Smooth muscle cell (in vitro differentiated cells): ENCODE data around the gene CCDC148. TPM values are rescaled to one million over a fixed set of nuclear protein-coding genes. Genes with fewer than 3 reads are reported as not detected.

ENCODE experiments used
- DNase-seq: peaks from one replicate; lab custom pipeline; 2025; ENCODE audit not compliant: unreplicated experiment; lab: John Stamatoyannopoulos, UW
- H2AFZ ChIP-seq: fragments of 200-600 bp; sonication (generic); 2 replicates; pipeline ENCODE4 v1.6.0; 2016; ENCODE audit warnings: antibody characterized with exemption, low read depth, mild to moderate bottlenecking
- H3F3A ChIP-seq: fragments of 200-600 bp; sonication (generic); 2 replicates; pipeline ENCODE4 v1.6.0; 2017; ENCODE audit warnings: antibody characterized with exemption, low read depth
- H3K27ac ChIP-seq: fragments of 200-600 bp; sonication (generic); 2 replicates; pipeline ENCODE4 v1.5.1; 2016; ENCODE audit warnings: low read depth, mild to moderate bottlenecking
- H3K27me3 ChIP-seq: fragments of 200-600 bp; sonication (generic); 2 replicates; pipeline ENCODE4 v1.6.1; 2016; ENCODE audit warnings: low read depth, mild to moderate bottlenecking
- H3K36me3 ChIP-seq: fragments of 200-600 bp; sonication (generic); 2 replicates; pipeline ENCODE4 v1.5.1; 2016; ENCODE audit warnings: low read depth
- H3K4me1 ChIP-seq: fragments of 200-600 bp; sonication (generic); 2 replicates; pipeline ENCODE4 v1.5.1; 2016; ENCODE audit warnings: low read depth
- H3K4me2 ChIP-seq: fragments of 200-600 bp; sonication (generic); 2 replicates; pipeline ENCODE4 v1.6.0; 2016; ENCODE audit warnings: mild to moderate bottlenecking
- H3K4me3 ChIP-seq: fragments of 200-600 bp; sonication (generic); 2 replicates; pipeline ENCODE4 v1.5.1; 2016; ENCODE audit warnings: mild to moderate bottlenecking
- H3K79me2 ChIP-seq: fragments of 200-600 bp; sonication (generic); 2 replicates; pipeline ENCODE4 v1.6.0; 2016; ENCODE audit warnings: low read depth, mild to moderate bottlenecking
- H3K9ac ChIP-seq: fragments of 200-600 bp; sonication (generic); 2 replicates; pipeline ENCODE4 v1.6.0; 2016; ENCODE audit warnings: low read depth
- H3K9me3 ChIP-seq: fragments of 200-600 bp; sonication (generic); replicated peaks from 2 replicates; pipeline ENCODE4 v1.5.1; 2016; ENCODE audit warnings: low read depth
- H4K20me1 ChIP-seq: fragments of 200-600 bp; sonication (generic); 2 replicates; pipeline ENCODE4 v1.6.0; 2016; ENCODE audit warnings: low read depth
- CTCF ChIP-seq: fragments of 200-600 bp; sonication (generic); IDR thresholded peaks from 2 replicates; pipeline ENCODE4 v1.5.1; 2017; ENCODE audit warnings: borderline replicate concordance, mild to moderate bottlenecking, antibody characterized with exemption; ENCODE audit not compliant: insufficient read depth, poor library complexity, severe bottlenecking
- WGBS: methylation state at CpG from one replicate; pipeline ENCODE4 v1.1.7; 2016; ENCODE audit warnings: low lambda C conversion rate; 5-methylcytosine and 5-hydroxymethylcytosine counted together
- polyA plus RNA-seq: library from polyadenylated mRNA; unstranded; fragments of >200 nt; fragmentation: Nextera tagmentation; extraction: Ambion mirVana; gene quantifications from 2 replicates; pipeline ENCODE4 v1.2.1, GENCODE V29; 2016
- total RNA-seq: library from RNA; depleted of rRNA; stranded (reverse); fragments of >200 nt; gene quantifications from 2 replicates; pipeline ENCODE4 v1.2.3, GENCODE V29; 2014

The CCDC148 gene
- total and polyA plus RNA-seq, 2 experiments from 2014 or later: 0.09 TPM; not detected in 1

- H3F3A ChIP-seq: no peaks in the 10 kb centered on the region
- no peak overlapping the region for H2AFZ ChIP-seq
- no peak overlapping the region for H3K9ac ChIP-seq
- no peak for TF ChIP-seq CTCF
- H3K27me3 ChIP-seq: no peaks in the 10 kb centered on the region
- no peaks in the 10 kb centered on the region for H4K20me1 ChIP-seq
- no peaks in the 10 kb centered on the region for H3K4me1 ChIP-seq
- no peaks in the 10 kb centered on the region for H3K9me3 ChIP-seq
- no peaks in the 10 kb centered on the region for H3K79me2 ChIP-seq
- H3K4me2 ChIP-seq: no peak overlapping the region
- no peaks in the 10 kb centered on the region for H3K36me3 ChIP-seq
- DNase-seq: no peak
- WGBS: 81% methylated on average over 6 of the region's 6 CpGs
- no peak overlapping the region for H3K27ac ChIP-seq
- H3K4me3 ChIP-seq: no peak overlapping the region
Measured at GRCh38 chr2:158134655-158135054, 321.9 kb downstream of the CCDC148 start.

- H3K79me2 ChIP-seq: no peaks in the 10 kb centered on the region
- H3K4me1 ChIP-seq: no peaks in the 10 kb centered on the region
- no peak overlapping the region for H3K4me2 ChIP-seq
- no peak overlapping the region for H3K27ac ChIP-seq
- H3K9ac ChIP-seq: no peak overlapping the region
- no peaks in the 10 kb centered on the region for H3K27me3 ChIP-seq
- no peaks in the 10 kb centered on the region for H3K9me3 ChIP-seq
- no peak for DNase-seq
- H4K20me1 ChIP-seq: no peaks in the 10 kb centered on the region
- no peak overlapping the region for H3K4me3 ChIP-seq
- WGBS: 67% methylated on average over 4 of the region's 4 CpGs
- H2AFZ ChIP-seq: no peak overlapping the region
- H3F3A ChIP-seq: no peaks in the 10 kb centered on the region
- no peaks in the 10 kb centered on the region for H3K36me3 ChIP-seq
- no peak for TF ChIP-seq CTCF
Measured at GRCh38 chr2:158134055-158134454, 322.5 kb downstream of the CCDC148 start.

- TF ChIP-seq CTCF: no peak
- 88% methylated on average over 7 of the region's 7 CpGs for WGBS
Measured at GRCh38 chr2:158131919-158132566, 324.5 kb downstream of the CCDC148 start.

GRCh38 chr2:158131483-158131912, 325.1 kb downstream of the CCDC148 start:
- no peaks in the 10 kb centered on the region for H3K4me1 ChIP-seq
- H3K4me2 ChIP-seq: no peak overlapping the region
- H3K79me2 ChIP-seq: no peaks in the 10 kb centered on the region
- no peak overlapping the region for H3K4me3 ChIP-seq
- TF ChIP-seq CTCF: no peak
- H3F3A ChIP-seq: no peaks in the 10 kb centered on the region
- no peaks in the 10 kb centered on the region for H3K9me3 ChIP-seq
- H3K27me3 ChIP-seq: no peaks in the 10 kb centered on the region
- H3K9ac ChIP-seq: no peak overlapping the region
- no peaks in the 10 kb centered on the region for H3K36me3 ChIP-seq
- no peak for DNase-seq
- 93% methylated on average over 1 of the region's 1 CpG for WGBS
- no peak overlapping the region for H3K27ac ChIP-seq
- H2AFZ ChIP-seq: no peak overlapping the region
- no peaks in the 10 kb centered on the region for H4K20me1 ChIP-seq

More at GRCh38 chr2:158131919-158132566, 324.5 kb downstream of the CCDC148 start:
- Histone ChIP-seq H3K27ac (no peak overlapping the region), H3K4me3 (no peak overlapping the region), H3K9me3 (no peaks in the 10 kb centered on the region), H3K79me2 (no peaks in the 10 kb centered on the region), H4K20me1 (no peaks in the 10 kb centered on the region), H3K9ac (no peak overlapping the region), H3K4me1 (no peaks in the 10 kb centered on the region), H3K27me3 (no peaks in the 10 kb centered on the region), H3F3A (no peaks in the 10 kb centered on the region), H3K36me3 (no peaks in the 10 kb centered on the region), H3K4me2 (no peak overlapping the region), H2AFZ (no peak overlapping the region)
- DNase-seq: no peak
